Measurements from ENCODE around the gene REEP5.

- TF ChIP-seq CTCF (IDR thresholded peaks at IDR 0.05) (no peak), NR3C1 (CRISPR knock-in tag; conservative IDR thresholded peaks at IDR 0.05; ENCODE audit: low read depth) (no peak), CBFB (CRISPR knock-in tag; IDR thresholded peaks at IDR 0.05; ENCODE audit: low read depth) (no peak), FOXP4 (CRISPR knock-in tag; IDR thresholded peaks at IDR 0.05) (peak; percentile 52; the same call in 1 of the 2 replicates), ATF6 (CRISPR knock-in tag; IDR thresholded peaks at IDR 0.05) (no peak), SMAD4 (CRISPR knock-in tag; IDR thresholded peaks at IDR 0.05) (peak; percentile 92), FOXP1 (CRISPR knock-in tag; IDR thresholded peaks at IDR 0.05; ENCODE audit: borderline replicate concordance) (peak; percentile 89; the same call in 1 of the 2 replicates), E2F1 (CRISPR knock-in tag; IDR thresholded peaks at IDR 0.05) (peak; percentile 94), ZBTB43 (CRISPR knock-in tag; IDR thresholded peaks at IDR 0.05) (peak; percentile 66; the same call in 1 of the 2 replicates), HMGXB4 (CRISPR knock-in tag; IDR thresholded peaks at IDR 0.05) (no peak), JUN (CRISPR knock-in tag; IDR thresholded peaks at IDR 0.05) (peak; percentile 36; the same call in 1 of the 2 replicates)
Observed at GRCh38 chr5:112860929-112861637, 60.9 kb downstream of the REEP5 start, which contains the start of gene SRP19.

Measured in WTC11 (cell line).